GM18951 (cell line): ENCODE data around the gene ADAM8.

ENCODE experiments used
- POLR2A ChIP-seq: IDR thresholded peaks from 4 replicates; pipeline ENCODE4 v1.6.1; 2011; ENCODE audit warnings: mild to moderate bottlenecking; ENCODE audit not compliant: insufficient read length, insufficient read depth; ENCODE audit errors: extremely low read depth
- in situ Hi-C: fragments of 300-500 bp; cut with MboI; formaldehyde crosslinking; loops from one replicate; pipeline ENCODE4 v1.12.0; 2022; ENCODE audit warnings: low sequenced_read_pairs, mixed read lengths, inconsistent platforms; ENCODE audit not compliant: unreplicated experiment

Gene ADAM8

GRCh38 chr10:133251388-133252222 is 25.1 kb downstream of the ADAM8 start:
- no peak for TF ChIP-seq POLR2A
- in situ Hi-C loops = no loop called here

GRCh38 chr10:133249975-133250754 is 26.5 kb downstream of the ADAM8 start:
- no peak for TF ChIP-seq POLR2A
- in situ Hi-C loops = loop anchor here (25.0 kb wide), 1 partner anchor 338 kb away; no protein-coding TSS in a partner anchor

GRCh38 chr10:133249094-133249780 is 27.4 kb downstream of the ADAM8 start:
- in situ Hi-C loops = loop anchor here (25.0 kb wide), 1 partner anchor 337 kb away; no protein-coding TSS in a partner anchor
- no peak for TF ChIP-seq POLR2A

- no peak for TF ChIP-seq POLR2A
- in situ Hi-C loops = loop anchor here (25.0 kb wide), 1 partner anchor 336 kb away; no protein-coding TSS in a partner anchor
Measured at GRCh38 chr10:133248334-133248715, 28.3 kb downstream of the ADAM8 start.

- in situ Hi-C loops = loop anchor here (25.0 kb wide), 1 partner anchor 336 kb away; no protein-coding TSS in a partner anchor
- TF ChIP-seq POLR2A = no peak
Measured at GRCh38 chr10:133247681-133248333, 28.9 kb downstream of the ADAM8 start.

- TF ChIP-seq POLR2A = no peak
- in situ Hi-C loops = loop anchor here (25.0 kb wide), 1 partner anchor 334 kb away; no protein-coding TSS in a partner anchor
Measured at GRCh38 chr10:133246236-133246626, 30.4 kb downstream of the ADAM8 start.

- TF ChIP-seq POLR2A = no peak
- in situ Hi-C loops = loop anchor here (25.0 kb wide), 1 partner anchor 333 kb away; no protein-coding TSS in a partner anchor
Measured at GRCh38 chr10:133245439-133246235, 31.0 kb downstream of the ADAM8 start.

- in situ Hi-C loops = loop anchor here (25.0 kb wide), 1 partner anchor 331 kb away; no protein-coding TSS in a partner anchor
- TF ChIP-seq POLR2A = no peak
Measured at GRCh38 chr10:133243593-133243992, 33.1 kb downstream of the ADAM8 start.

- TF ChIP-seq POLR2A = no peak
Measured at GRCh38 chr10:133242611-133243356, 33.9 kb downstream of the ADAM8 start.

GRCh38 chr10:133241501-133242205 is 35.0 kb downstream of the ADAM8 start:
- TF ChIP-seq POLR2A = no peak
- in situ Hi-C loops = loop anchor here (25.0 kb wide), 1 partner anchor 329 kb away; no protein-coding TSS in a partner anchor

More at GRCh38 chr10:133242611-133243356, 33.9 kb downstream of the ADAM8 start:
- in situ Hi-C loops = loop anchor here (25.0 kb wide), 1 partner anchor 330 kb away; no protein-coding TSS in a partner anchor

- in situ Hi-C loops = loop anchor here (25.0 kb wide), 1 partner anchor 328 kb away; no protein-coding TSS in a partner anchor
- no peak for TF ChIP-seq POLR2A
Measured at GRCh38 chr10:133239990-133240389, 36.7 kb downstream of the ADAM8 start.
